Activated naive CD8-positive, alpha-beta T cell treated with anti-CD3 and anti-CD28 coated beads, Interleukin-2, amount 50 U/mL, for 24 hours (primary cell): ENCODE measurements around the gene TSPO.
"Not testable (repeated sequence)": the region's sequence is repeated elsewhere in the genome, so short reads cannot be mapped to it uniquely, and the experiment has no call there.

Experiments
- ATAC-seq: fragments of 150-1000 bp; cut with Tn5 transposase; one replicate; pipeline ENCODE4 v1.10.0; 2021
- DNase-seq: peaks from one replicate; pipeline ENCODE4 v3.0.0; 2021
- H3K27ac Mint-ChIP-seq: one replicate; pipeline ENCODE4 v1.8.0; 2021; ENCODE audit warnings: mild to moderate bottlenecking, mixed read lengths
- H3K27me3 Mint-ChIP-seq: one replicate; pipeline ENCODE4 v1.8.0; 2021; ENCODE audit warnings: mixed read lengths
- H3K36me3 Mint-ChIP-seq: one replicate; pipeline ENCODE4 v1.8.0; 2021; ENCODE audit warnings: low read depth, mixed read lengths
- H3K4me1 Mint-ChIP-seq: one replicate; pipeline ENCODE4 v1.8.0; 2021; ENCODE audit warnings: mixed read lengths
- H3K4me3 Mint-ChIP-seq: one replicate; pipeline ENCODE4 v1.8.0; 2021; ENCODE audit warnings: mild to moderate bottlenecking, moderate library complexity, mixed read lengths
- H3K9me3 Mint-ChIP-seq: one replicate; pipeline ENCODE4 v1.8.0; 2021; ENCODE audit warnings: mixed read lengths

TSPO gene

GRCh38 chr22:43145371-43145770 is 6.0 kb upstream of the TSPO start:
- H3K4me3 Mint-ChIP-seq, ATAC-seq, DNase-seq, H3K27ac Mint-ChIP-seq, H3K27me3 Mint-ChIP-seq, H3K9me3 Mint-ChIP-seq, H3K36me3 Mint-ChIP-seq: not testable (repeated sequence)
- peaks cover 39% of the 10 kb centered on the region for H3K4me1 Mint-ChIP-seq

GRCh38 chr22:43146332-43146731 is 5.0 kb upstream of the TSPO start:
- not testable (repeated sequence) for H3K36me3 Mint-ChIP-seq, H3K27me3 Mint-ChIP-seq, DNase-seq, H3K9me3 Mint-ChIP-seq, ATAC-seq, H3K4me3 Mint-ChIP-seq, H3K27ac Mint-ChIP-seq
- H3K4me1 Mint-ChIP-seq: peaks cover 41% of the 10 kb centered on the region

GRCh38 chr22:43147821-43148220 is 3.5 kb upstream of the TSPO start:
- Mint-ChIP-seq H3K4me1 (peaks cover 39% of the 10 kb centered on the region), H3K4me3 (no peak overlapping the region), H3K27ac (no peak overlapping the region), H3K27me3 (no peaks in the 10 kb centered on the region), H3K36me3 (no peaks in the 10 kb centered on the region), H3K9me3 (no peaks in the 10 kb centered on the region)
- DNase-seq (no peak), ATAC-seq (no peak)

- no peak for DNase-seq
- Mint-ChIP-seq H3K4me3 (no peak overlapping the region), H3K9me3 (no peaks in the 10 kb centered on the region), H3K27ac (no peak overlapping the region), H3K27me3 (no peaks in the 10 kb centered on the region), H3K36me3 (no peaks in the 10 kb centered on the region), H3K4me1 (peaks cover 38% of the 10 kb centered on the region)
- peak; percentile 9 for ATAC-seq
These were observed 2.8 kb upstream of the TSPO start for GRCh38 chr22:43148581-43148980.

DNA sequence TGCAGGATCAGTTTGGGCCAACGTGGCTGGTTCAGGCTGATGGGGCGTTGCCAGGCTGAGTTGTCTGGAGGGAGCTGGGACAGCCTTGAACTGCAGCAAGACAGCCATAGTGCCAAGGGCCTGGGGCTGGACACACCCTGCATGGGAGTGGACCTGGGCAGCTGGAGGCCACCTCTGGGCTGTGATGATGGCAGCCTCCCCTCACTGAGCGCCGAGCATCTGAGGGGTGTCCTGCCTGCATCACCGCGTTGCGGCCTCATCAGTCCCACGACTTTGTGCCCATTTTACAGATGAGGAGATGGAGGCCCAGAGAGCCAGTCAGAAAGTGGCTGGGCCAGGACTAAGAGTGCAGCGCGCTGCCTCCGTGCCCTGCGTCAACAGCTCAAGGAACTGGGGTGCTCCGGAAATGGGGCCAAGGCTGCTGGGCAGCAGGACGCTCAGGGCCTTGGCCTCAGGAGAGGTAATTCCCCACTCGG is 590 bp upstream of the TSPO start:
- no peak for DNase-seq
- Mint-ChIP-seq H3K27ac (peak overlapping the region; percentile 78), H3K36me3 (no peaks in the 10 kb centered on the region), H3K4me3 (peak overlapping the region; percentile 82), H3K27me3 (no peaks in the 10 kb centered on the region), H3K9me3 (no peaks in the 10 kb centered on the region), H3K4me1 (peaks cover 43% of the 10 kb centered on the region)
- no peak for ATAC-seq

DNA sequence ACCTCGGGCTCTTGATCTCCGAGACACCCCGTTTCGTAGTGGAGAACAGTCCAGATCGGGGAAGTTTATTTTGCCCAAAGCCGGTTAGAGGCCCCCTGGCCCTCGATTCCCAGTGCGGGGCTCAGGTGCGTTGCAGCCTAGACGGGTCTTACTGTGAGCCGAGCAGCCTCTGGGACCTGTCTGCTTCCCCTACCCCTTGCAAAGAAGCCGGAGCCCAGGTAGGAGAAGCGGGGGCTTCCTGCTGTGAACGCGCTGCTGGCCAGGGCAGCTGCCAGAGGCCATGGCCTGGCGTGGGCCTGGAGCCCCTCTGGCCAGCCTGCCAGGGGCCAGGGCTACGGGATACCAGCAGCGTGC is 621 bp downstream of the TSPO start:
- Mint-ChIP-seq H3K4me3 (peak overlapping the region; percentile 82), H3K9me3 (no peaks in the 10 kb centered on the region), H3K27ac (peak overlapping the region; percentile 52), H3K4me1 (peaks cover 44% of the 10 kb centered on the region), H3K27me3 (no peaks in the 10 kb centered on the region), H3K36me3 (no peaks in the 10 kb centered on the region)
- DNase-seq: peak; percentile 23
- peak; percentile 3 for ATAC-seq

DNA sequence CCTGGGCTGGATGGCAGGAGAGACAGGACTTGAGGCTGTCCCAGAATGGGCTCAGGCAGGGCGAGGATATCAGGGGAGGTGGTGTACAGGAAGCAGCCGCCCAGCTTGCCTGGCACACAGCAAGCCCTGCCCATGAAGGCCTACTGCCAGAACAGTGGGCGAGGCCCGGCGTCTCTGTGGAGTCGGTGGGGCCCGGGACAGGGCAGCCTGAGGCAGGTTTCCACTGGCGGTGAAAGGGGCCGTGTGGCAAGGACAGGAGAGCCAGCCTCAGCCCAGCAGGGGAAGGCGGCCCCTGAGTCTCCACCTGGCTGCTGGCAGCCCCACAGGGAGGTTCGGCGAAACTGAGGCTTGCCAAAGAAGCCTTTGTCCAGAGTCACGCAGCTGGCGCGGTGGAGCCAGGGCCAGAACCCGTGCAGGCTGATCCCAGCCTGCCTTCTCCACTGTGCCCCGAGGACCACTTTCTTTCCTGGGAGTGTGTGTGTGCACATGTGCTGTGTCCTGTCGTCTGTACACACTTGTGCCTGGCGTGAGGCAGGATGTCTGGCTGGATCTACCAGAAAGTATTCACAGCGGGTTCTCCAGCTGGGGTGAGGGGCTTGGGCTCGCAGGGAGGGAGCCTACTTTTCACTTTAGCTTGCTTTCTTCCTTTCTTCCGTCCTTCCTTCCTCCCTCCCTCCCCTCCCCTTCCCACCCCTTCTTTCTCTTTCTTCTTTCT is 1.2 kb downstream of the TSPO start:
- peak; percentile 88 for ATAC-seq

GRCh38 chr22:43153899-43154298 is 2.5 kb downstream of the TSPO start:
- Mint-ChIP-seq H3K4me3 (no peak overlapping the region), H3K36me3 (peaks cover 2% of the 10 kb centered on the region), H3K9me3 (no peaks in the 10 kb centered on the region), H3K27ac (no peak overlapping the region), H3K27me3 (no peaks in the 10 kb centered on the region), H3K4me1 (peaks cover 28% of the 10 kb centered on the region)
- ATAC-seq: no peak
- DNase-seq: no peak

More for the DNA sequence above, 1.2 kb downstream of the TSPO start:
- H3K36me3 Mint-ChIP-seq: no peaks in the 10 kb centered on the region
- H3K27me3 Mint-ChIP-seq: no peaks in the 10 kb centered on the region
- peak; percentile 66 for DNase-seq
- H3K27ac Mint-ChIP-seq: peak overlapping the region; percentile 52
- no peaks in the 10 kb centered on the region for H3K9me3 Mint-ChIP-seq
- H3K4me1 Mint-ChIP-seq: peaks cover 39% of the 10 kb centered on the region
- peak overlapping the region; percentile 82 for H3K4me3 Mint-ChIP-seq

- Mint-ChIP-seq H3K4me3 (no peak overlapping the region), H3K27me3 (no peaks in the 10 kb centered on the region), H3K9me3 (no peaks in the 10 kb centered on the region), H3K36me3 (peaks cover 2% of the 10 kb centered on the region), H3K27ac (no peak overlapping the region), H3K4me1 (peaks cover 28% of the 10 kb centered on the region)
- DNase-seq (no peak), ATAC-seq (no peak)
These were observed 3.7 kb downstream of the TSPO start for GRCh38 chr22:43154887-43155536.

GRCh38 chr22:43155789-43156188 is 4.4 kb downstream of the TSPO start:
- Mint-ChIP-seq H3K4me3 (no peak overlapping the region), H3K27me3 (no peaks in the 10 kb centered on the region), H3K36me3 (peaks cover 2% of the 10 kb centered on the region), H3K27ac (no peak overlapping the region), H3K9me3 (no peaks in the 10 kb centered on the region), H3K4me1 (peaks cover 24% of the 10 kb centered on the region)
- ATAC-seq (no peak), DNase-seq (peak; percentile 16)

GRCh38 chr22:43156413-43156812 is 5.1 kb downstream of the TSPO start:
- Mint-ChIP-seq H3K27ac (no peak overlapping the region), H3K36me3 (peaks cover 2% of the 10 kb centered on the region), H3K4me1 (peaks cover 20% of the 10 kb centered on the region), H3K4me3 (no peak overlapping the region), H3K9me3 (no peaks in the 10 kb centered on the region), H3K27me3 (no peaks in the 10 kb centered on the region)
- DNase-seq (no peak), ATAC-seq (no peak)

- Mint-ChIP-seq H3K27me3 (no peaks in the 10 kb centered on the region), H3K9me3 (no peaks in the 10 kb centered on the region), H3K27ac (no peak overlapping the region), H3K36me3 (peaks cover 5% of the 10 kb centered on the region), H3K4me1 (peaks cover 14% of the 10 kb centered on the region), H3K4me3 (no peak overlapping the region)
- ATAC-seq (no peak), DNase-seq (no peak)
These were observed 6.7 kb downstream of the TSPO start for GRCh38 chr22:43157874-43158546.

DNA sequence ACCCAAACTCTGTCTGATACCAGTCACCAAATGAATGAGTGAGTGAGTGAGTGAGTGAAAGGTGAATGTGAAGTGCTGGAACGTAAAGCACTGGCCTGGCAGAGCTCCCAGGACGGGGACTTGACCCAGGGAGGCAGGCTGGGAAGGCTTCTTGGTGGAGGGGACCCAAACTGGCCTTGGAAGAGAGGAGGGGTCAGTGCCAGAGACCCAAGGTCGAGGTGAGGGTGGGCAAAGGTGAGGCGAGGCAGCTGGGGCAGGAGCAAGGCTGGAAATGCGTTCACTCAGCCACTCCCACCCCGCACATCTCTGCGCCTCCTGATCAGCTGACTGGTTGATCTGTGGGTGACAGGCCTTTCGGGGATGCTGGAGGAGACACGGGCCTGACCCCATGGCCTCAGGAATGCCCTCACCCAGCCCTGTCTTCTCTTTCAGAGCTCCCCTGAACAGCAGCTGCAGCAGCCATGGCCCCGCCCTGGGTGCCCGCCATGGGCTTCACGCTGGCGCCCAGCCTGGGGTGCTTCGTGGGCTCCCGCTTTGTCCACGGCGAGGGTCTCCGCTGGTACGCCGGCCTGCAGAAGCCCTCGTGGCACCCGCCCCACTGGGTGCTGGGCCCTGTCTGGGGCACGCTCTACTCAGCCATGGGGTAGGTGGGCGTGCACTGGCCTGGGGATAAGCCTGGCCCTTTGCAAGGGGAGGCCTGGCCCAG is 7.6 kb downstream of the TSPO start:
- Mint-ChIP-seq H3K9me3 (no peaks in the 10 kb centered on the region), H3K27ac (no peak overlapping the region), H3K36me3 (peaks cover 7% of the 10 kb centered on the region), H3K4me3 (no peak overlapping the region), H3K4me1 (peaks cover 12% of the 10 kb centered on the region), H3K27me3 (no peaks in the 10 kb centered on the region)
- no peak for DNase-seq
- ATAC-seq: no peak

DNA sequence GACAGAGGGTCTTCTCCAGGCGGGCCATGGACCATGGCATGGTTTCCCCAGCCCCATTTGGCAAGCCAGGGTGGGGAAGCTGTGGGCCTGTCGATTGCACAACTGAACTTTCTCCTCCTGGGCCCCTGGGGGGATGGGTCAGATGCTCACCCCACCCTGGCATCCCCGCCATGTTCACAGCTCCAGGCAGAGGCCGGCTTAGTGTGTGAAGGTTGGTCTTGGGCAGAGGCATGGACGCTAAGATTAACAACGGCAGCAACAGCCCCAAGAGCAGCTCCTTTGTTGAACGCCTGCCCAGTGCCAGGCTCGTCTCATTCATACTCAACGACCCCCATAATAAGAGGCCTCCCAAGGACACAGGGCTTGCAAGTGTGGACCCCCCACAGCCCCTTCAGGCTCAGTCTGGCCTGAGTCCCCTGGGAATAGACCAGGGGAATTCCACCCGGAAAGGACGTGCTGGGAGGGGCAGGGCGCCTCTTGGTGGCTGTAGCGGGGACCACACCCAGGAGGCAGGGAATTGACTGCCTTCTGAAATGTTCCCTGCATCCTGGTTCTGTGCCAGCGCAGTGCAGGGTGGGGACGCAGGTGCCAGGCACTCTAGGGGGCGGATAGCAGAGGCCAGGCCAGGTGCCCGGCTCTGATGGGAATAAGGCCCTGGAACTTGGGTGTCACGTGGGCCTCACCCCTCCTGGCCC is 8.3 kb downstream of the TSPO start:
- Mint-ChIP-seq H3K36me3 (peaks cover 8% of the 10 kb centered on the region), H3K27me3 (no peaks in the 10 kb centered on the region), H3K9me3 (no peaks in the 10 kb centered on the region), H3K27ac (no peak overlapping the region), H3K4me1 (peaks cover 10% of the 10 kb centered on the region), H3K4me3 (no peak overlapping the region)
- ATAC-seq (no peak), DNase-seq (no peak)
